CD4-positive, alpha-beta T cell treated with Interferon alpha-2 for 1 hour (primary cell): ENCODE data around the gene TRMT11.

Source experiments
- DNase-seq, 2 donors: peaks; one replicate each; pipeline ENCODE4 v3.0.0-alpha.2; 2020 to 2022

Gene TRMT11

GRCh38 chr6:126077810-126078776, 91.8 kb downstream of the TRMT11 start:
- DNase-seq = no peak

GRCh38 chr6:126083875-126084274, 97.5 kb downstream of the TRMT11 start:
- no peak for DNase-seq

- no peak for DNase-seq
These were observed 100.2 kb downstream of the TRMT11 start for GRCh38 chr6:126086560-126086959.
